Measurements from ENCODE around the gene THSD8. TPM values are rescaled to one million over a fixed set of nuclear protein-coding genes. Genes with fewer than 3 reads are reported as not detected.

Gene THSD8
- total RNA-seq, 1 donor from 2014 or later = 34.7 TPM

GRCh38 chr19:12759686-12760085 lies 42.2 kb upstream of the THSD8 start:
- H3K36me3 Mint-ChIP-seq (ENCODE audit: low read depth) = peaks cover 4% of the 10 kb centered on the region
- H3K27ac Mint-ChIP-seq (ENCODE audit: unreplicated experiment) = peak overlapping the region; percentile 47
- H3K4me3 Mint-ChIP-seq = no peak overlapping the region
- peaks cover 7% of the 10 kb centered on the region for H3K27me3 Mint-ChIP-seq (ENCODE audit: low read depth)
- peaks cover 17% of the 10 kb centered on the region for H3K4me1 Mint-ChIP-seq
- no peak for DNase-seq (ENCODE audit: low read depth, low spot score)
- TF ChIP-seq CTCF (conservative IDR thresholded peaks at IDR 0.05) = no peak
- peaks cover 4% of the 10 kb centered on the region for H3K9me3 Mint-ChIP-seq

- Mint-ChIP-seq H3K36me3 (ENCODE audit: low read depth) (peaks cover 4% of the 10 kb centered on the region), H3K4me1 (peaks cover 11% of the 10 kb centered on the region), H3K9me3 (peaks cover 4% of the 10 kb centered on the region), H3K4me3 (no peak overlapping the region), H3K27me3 (ENCODE audit: low read depth) (peaks cover 3% of the 10 kb centered on the region), H3K27ac (ENCODE audit: unreplicated experiment) (no peak overlapping the region)
- no peak for DNase-seq (ENCODE audit: low read depth, low spot score)
- no peak for TF ChIP-seq CTCF (conservative IDR thresholded peaks at IDR 0.05)
Measured at GRCh38 chr19:12763100-12763499, 38.8 kb upstream of the THSD8 start.

GRCh38 chr19:12764698-12765097 lies 37.2 kb upstream of the THSD8 start:
- Mint-ChIP-seq H3K9me3 (peaks cover 4% of the 10 kb centered on the region), H3K4me3 (no peak overlapping the region), H3K27me3 (ENCODE audit: low read depth) (peaks cover 3% of the 10 kb centered on the region), H3K4me1 (peaks cover 9% of the 10 kb centered on the region), H3K36me3 (ENCODE audit: low read depth) (peaks cover 4% of the 10 kb centered on the region), H3K27ac (ENCODE audit: unreplicated experiment) (no peak overlapping the region)
- no peak for DNase-seq (ENCODE audit: low read depth, low spot score)
- TF ChIP-seq CTCF (conservative IDR thresholded peaks at IDR 0.05) = no peak

DNA sequence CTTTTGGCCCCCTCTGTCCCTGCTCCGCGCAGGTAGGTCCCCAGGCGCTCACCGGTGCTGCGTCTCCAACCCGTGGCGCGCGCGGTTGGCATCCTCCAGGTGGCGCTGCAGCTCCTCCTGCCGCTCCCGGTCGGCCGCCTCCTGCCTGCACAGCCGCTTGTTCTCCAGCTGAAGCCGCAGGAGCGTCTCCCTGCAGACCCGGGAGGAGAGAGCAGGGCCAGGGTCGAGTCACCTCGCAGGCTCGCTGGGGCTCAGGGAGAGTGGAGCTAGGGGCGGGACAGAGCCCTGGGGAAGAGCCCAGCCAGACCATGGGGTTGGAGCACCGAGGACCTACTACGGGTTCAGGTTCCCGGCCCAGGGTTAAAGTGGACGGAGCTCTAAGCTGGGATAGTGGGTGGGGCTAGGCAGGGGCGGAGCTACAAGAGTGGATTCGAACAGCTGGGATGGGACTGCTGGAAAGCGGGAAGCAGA lies 35.8 kb upstream of the THSD8 start:
- TF ChIP-seq CTCF (conservative IDR thresholded peaks at IDR 0.05) = peak; percentile 75
- Mint-ChIP-seq H3K36me3 (ENCODE audit: low read depth) (no peaks in the 10 kb centered on the region), H3K27ac (ENCODE audit: unreplicated experiment) (no peak overlapping the region), H3K27me3 (ENCODE audit: low read depth) (no peaks in the 10 kb centered on the region), H3K9me3 (no peaks in the 10 kb centered on the region), H3K4me1 (peaks cover 4% of the 10 kb centered on the region), H3K4me3 (peak overlapping the region; percentile 47)
- peak; percentile 73 for DNase-seq (ENCODE audit: low read depth, low spot score)

DNA sequence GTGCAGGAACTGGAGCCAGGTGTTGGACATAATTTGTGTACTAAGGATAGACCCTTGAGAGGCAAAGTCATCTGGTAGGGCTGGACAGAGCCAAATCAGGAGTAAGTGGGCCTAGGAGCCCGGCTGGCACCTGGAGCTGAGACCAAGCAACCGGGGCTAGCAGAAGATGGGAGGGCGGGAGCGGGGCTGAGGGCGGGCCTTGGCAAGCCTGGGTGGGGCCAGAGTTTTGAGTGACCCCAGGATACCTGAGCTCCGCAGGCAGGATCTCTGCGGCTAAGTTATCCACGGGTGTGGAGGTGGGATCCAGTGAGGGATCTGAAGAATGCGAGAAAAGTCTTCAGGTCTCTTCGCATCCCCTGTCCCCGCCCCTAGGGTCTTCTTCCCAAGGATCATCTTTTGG lies 34.7 kb upstream of the THSD8 start:
- no peaks in the 10 kb centered on the region for H3K9me3 Mint-ChIP-seq
- no peaks in the 10 kb centered on the region for H3K36me3 Mint-ChIP-seq (ENCODE audit: low read depth)
- H3K27ac Mint-ChIP-seq (ENCODE audit: unreplicated experiment) = no peak overlapping the region
- no peak overlapping the region for H3K4me3 Mint-ChIP-seq
- H3K27me3 Mint-ChIP-seq (ENCODE audit: low read depth) = no peaks in the 10 kb centered on the region
- peaks cover 4% of the 10 kb centered on the region for H3K4me1 Mint-ChIP-seq
- no peak for DNase-seq (ENCODE audit: low read depth, low spot score)
- TF ChIP-seq CTCF (conservative IDR thresholded peaks at IDR 0.05) = no peak

GRCh38 chr19:12767666-12768065 lies 34.2 kb upstream of the THSD8 start:
- H3K4me3 Mint-ChIP-seq = no peak overlapping the region
- no peak for TF ChIP-seq CTCF (conservative IDR thresholded peaks at IDR 0.05)
- no peak overlapping the region for H3K27ac Mint-ChIP-seq (ENCODE audit: unreplicated experiment)
- H3K36me3 Mint-ChIP-seq (ENCODE audit: low read depth) = no peaks in the 10 kb centered on the region
- H3K9me3 Mint-ChIP-seq = no peaks in the 10 kb centered on the region
- no peak for DNase-seq (ENCODE audit: low read depth, low spot score)
- peaks cover 4% of the 10 kb centered on the region for H3K4me1 Mint-ChIP-seq
- no peaks in the 10 kb centered on the region for H3K27me3 Mint-ChIP-seq (ENCODE audit: low read depth)

Measured in neural crest cell (in vitro differentiated cells).